Transverse colon (tissue), 3 donors: ENCODE data around the gene LGR5.

Experiments used
- POLR2A ChIP-seq: fragments of 450-650 bp; IDR thresholded peaks from one replicate; pipeline ENCODE4 v1.6.1; 2016; ENCODE audit warnings: antibody characterized with exemption, mild to moderate bottlenecking, moderate library complexity
- TF ChIP-seq, protein P1 (sequence below), 5 experiments: fragments of 200-600 bp in 3 of 5; fragments of 450-650 bp in 2 of 5; sonication (generic) in 3 of 5; IDR thresholded peaks; 1 replicate in 2 of 5; 2 replicates in 3 of 5; pipeline ENCODE4 v1.5.1; 2016 to 2017; ENCODE audit warnings: antibody characterized with exemption in 5 of 5, inconsistent platforms in 3 of 5, mild to moderate bottlenecking in 2 of 5, moderate library complexity in 1 of 5

DNA sequence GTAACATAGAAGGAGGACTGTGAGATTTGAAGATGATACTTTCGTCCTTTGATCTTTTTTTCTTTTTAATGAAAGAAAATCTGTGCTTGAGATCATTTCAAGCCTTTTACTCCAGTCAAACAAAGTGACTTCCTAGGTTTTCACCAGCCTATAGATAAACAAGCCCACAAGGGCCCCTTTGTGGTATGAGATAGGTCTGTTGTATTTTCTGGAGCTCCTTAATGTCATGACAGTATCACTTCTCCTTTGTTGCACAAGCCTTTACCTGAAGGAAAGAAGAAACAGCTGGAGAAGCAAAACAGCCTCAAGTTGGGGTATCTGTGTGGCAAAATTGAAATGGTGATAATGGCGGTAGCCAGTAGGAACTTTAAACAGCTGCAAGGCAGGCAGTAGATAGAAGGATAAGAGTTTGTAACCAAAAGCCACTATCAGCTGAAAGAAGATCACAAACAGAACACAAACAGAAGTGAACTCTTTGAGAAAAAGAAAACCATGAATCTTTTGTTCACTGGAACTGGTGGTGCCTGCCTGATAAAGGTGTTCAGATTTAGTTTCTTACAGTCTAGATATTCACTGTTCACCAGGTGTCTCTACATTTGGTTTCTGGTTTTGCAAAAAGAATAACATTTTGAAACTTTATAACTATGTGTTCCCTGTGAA lies 96.8 kb downstream of the LGR5 start:
- TF ChIP-seq, protein P1, sequence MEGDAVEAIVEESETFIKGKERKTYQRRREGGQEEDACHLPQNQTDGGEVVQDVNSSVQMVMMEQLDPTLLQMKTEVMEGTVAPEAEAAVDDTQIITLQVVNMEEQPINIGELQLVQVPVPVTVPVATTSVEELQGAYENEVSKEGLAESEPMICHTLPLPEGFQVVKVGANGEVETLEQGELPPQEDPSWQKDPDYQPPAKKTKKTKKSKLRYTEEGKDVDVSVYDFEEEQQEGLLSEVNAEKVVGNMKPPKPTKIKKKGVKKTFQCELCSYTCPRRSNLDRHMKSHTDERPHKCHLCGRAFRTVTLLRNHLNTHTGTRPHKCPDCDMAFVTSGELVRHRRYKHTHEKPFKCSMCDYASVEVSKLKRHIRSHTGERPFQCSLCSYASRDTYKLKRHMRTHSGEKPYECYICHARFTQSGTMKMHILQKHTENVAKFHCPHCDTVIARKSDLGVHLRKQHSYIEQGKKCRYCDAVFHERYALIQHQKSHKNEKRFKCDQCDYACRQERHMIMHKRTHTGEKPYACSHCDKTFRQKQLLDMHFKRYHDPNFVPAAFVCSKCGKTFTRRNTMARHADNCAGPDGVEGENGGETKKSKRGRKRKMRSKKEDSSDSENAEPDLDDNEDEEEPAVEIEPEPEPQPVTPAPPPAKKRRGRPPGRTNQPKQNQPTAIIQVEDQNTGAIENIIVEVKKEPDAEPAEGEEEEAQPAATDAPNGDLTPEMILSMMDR (IDR thresholded peaks at IDR 0.05): no peak
- no peak for TF ChIP-seq POLR2A
